Measurements from ENCODE around the gene ABLIM3. TPM values are rescaled to one million over a fixed set of nuclear protein-coding genes. Genes with fewer than 3 reads are reported as not detected.

The ABLIM3 gene
- total and polyA plus RNA-seq, 2 of the 8 experiments (the other 6 are each of a cell fraction or from before 2014, with no cell fraction given) = 0.36 to 0.56 TPM

DNA sequence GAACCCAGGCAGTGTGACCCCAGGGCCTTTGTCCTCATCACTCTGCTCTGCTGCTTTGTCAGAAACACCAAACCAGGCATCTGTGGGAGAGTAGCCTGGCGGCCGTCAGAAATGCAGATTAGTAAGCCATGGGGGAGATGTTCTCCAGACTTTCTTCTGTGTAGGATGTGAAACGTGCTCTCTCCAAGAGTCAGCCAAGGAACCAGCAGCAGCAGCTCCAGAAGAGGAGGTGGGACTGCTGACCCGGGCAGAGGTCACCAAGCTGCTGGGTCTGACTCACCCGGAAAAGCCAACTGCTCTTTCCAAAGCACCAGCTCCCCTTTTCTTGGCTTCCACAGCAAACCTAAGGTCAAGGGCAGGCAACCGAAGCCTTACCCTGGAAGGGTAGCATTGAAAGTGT, 14.4 kb upstream of the ABLIM3 start:
- Histone ChIP-seq H3K9me3 (ENCODE audit: insufficient read depth in 2 of 2, low read depth in 1 of 2, low read length in 1 of 2) (peaks cover 3 to 6% of the 10 kb centered on the region in 2 experiments; a peak in 1 of 4 replicates), H2BK12ac (ENCODE audit: low read depth, low read length) (no peak overlapping the region), H2BK20ac (ENCODE audit: low read length) (no peak overlapping the region), H4K20me1 (replicated peaks in 1 of 2; ENCODE audit: control insufficient read depth in 1 of 2, insufficient read depth in 2 of 2, low read length in 2 of 2) (no peaks in the 10 kb centered on the region), H3K56ac (replicated peaks; ENCODE audit: insufficient read length, low read depth, low read length) (no peak overlapping the region), H2BK5ac (ENCODE audit: low read depth, low read length) (no peak overlapping the region), H3K4me3 (ENCODE audit: extremely low read depth in 1 of 4, insufficient read depth in 2 of 4, low read depth in 3 of 4, low read length in 4 of 4) (no peak overlapping the region), H3K4me2 (ENCODE audit: insufficient read depth in 1 of 2, low read depth in 2 of 2, low read length in 2 of 2) (no peak overlapping the region), H3K79me2 (ENCODE audit: control insufficient read depth in 1 of 2, insufficient read depth in 2 of 2, low read length in 2 of 2) (no peaks in the 10 kb centered on the region), H3K23ac (ENCODE audit: insufficient read length) (no peak overlapping the region), H3K79me1 (ENCODE audit: low read depth, low read length) (no peaks in the 10 kb centered on the region), H3K4ac (replicated peaks; ENCODE audit: insufficient read length, low read depth, low read length) (no peak overlapping the region), H4K8ac (ENCODE audit: extremely low read depth, insufficient read depth, low read length) (no peak overlapping the region), H2BK120ac (replicated peaks; ENCODE audit: low read depth, low read length) (no peak overlapping the region), H2AFZ (ENCODE audit: low read length) (no peak overlapping the region), H4K5ac (ENCODE audit: insufficient read length, low read depth, low read length) (no peak overlapping the region), H3K18ac (ENCODE audit: extremely low read depth, low read length) (no peak overlapping the region), H3K27ac (ENCODE audit: low read depth, low read length) (no peak overlapping the region), H3K9ac (replicated peaks in 1 of 4; ENCODE audit: extremely low read depth in 1 of 4, low read depth in 3 of 4, low read length in 3 of 4) (no peak overlapping the region), H3K36me3 (ENCODE audit: control insufficient read depth in 2 of 4, insufficient read depth in 4 of 4, low read length in 3 of 4) (no peaks in the 10 kb centered on the region), H3K27me3 (replicated peaks in 1 of 4; ENCODE audit: control insufficient read depth in 3 of 4, extremely low read depth in 1 of 4, insufficient read depth in 3 of 4, low read length in 3 of 4) (no peaks in the 10 kb centered on the region), H3K23me2 (ENCODE audit: low read depth, low read length) (no peaks in the 10 kb centered on the region), H4K91ac (replicated peaks; ENCODE audit: insufficient read length, low read length) (no peak overlapping the region), H2BK15ac (ENCODE audit: low read length) (no peak overlapping the region), H3K4me1 (replicated peaks in 1 of 4; ENCODE audit: control insufficient read depth in 3 of 4, insufficient read depth in 4 of 4, low read length in 3 of 4) (peaks cover 0 to 9% (median 0%) of the 10 kb centered on the region in 4 experiments; a peak in 3 of 7 replicates), H2AK5ac (ENCODE audit: low read depth, low read length) (no peak overlapping the region), H3K14ac (ENCODE audit: insufficient read length) (no peak overlapping the region)
- WGBS, 2 experiments (ENCODE audit: extremely low coverage in 1 of 2, insufficient coverage in 1 of 2, insufficient read length in 1 of 2, insufficient replicate concordance in 2 of 2, low coverage in 1 of 2, low lambda C conversion rate in 2 of 2, missing lambda C conversion rate in 1 of 2) = 73% methylated on average over 6 of the region's 6 CpGs; no CpG with 5 or more reads in 1 of the 2 experiments
- no peak for DNase-seq (ENCODE audit: low read depth in 1 of 2, low spot score in 2 of 2)
- FAIRE-seq = no peak
- CTCF ChIA-PET (ENCODE audit: partially characterized antibody) = interaction anchor here (0.7 to 5.3 kb wide), 19 partner anchors 9 to 443 kb away, joined by 3 to 68 read pairs (median 4); no protein-coding TSS in a partner anchor
- POLR2A ChIA-PET (ENCODE audit: partially characterized antibody) = interaction anchor here (0.6 kb wide), 1 partner anchor 446 kb away, joined by 3 read pairs; no protein-coding TSS in a partner anchor
- TF ChIP-seq CHD1 (IDR thresholded peaks at IDR 0.05; ENCODE audit: low read depth, low read length) (no peak), RBBP5 (IDR thresholded peaks at IDR 0.05; ENCODE audit: borderline replicate concordance, low read depth, low read length) (no peak), RXRA (IDR thresholded peaks at IDR 0.05; ENCODE audit: insufficient read depth, low read depth, low read length) (no peak), SIX5 (IDR thresholded peaks at IDR 0.05; ENCODE audit: low read depth, low read length) (no peak), RAD21 (IDR thresholded peaks at IDR 0.05 in 1 of 2, conservative IDR thresholded peaks at IDR 0.05 in 1 of 2; ENCODE audit: low read depth in 2 of 2, low read length in 2 of 2) (no peak), SAP30 (IDR thresholded peaks at IDR 0.05; ENCODE audit: insufficient read depth, insufficient replicate concordance, low read length) (no peak), TCF12 (IDR thresholded peaks at IDR 0.05; ENCODE audit: low read depth, low read length) (no peak), BRCA1 (IDR thresholded peaks at IDR 0.05; ENCODE audit: low read depth, low read length) (no peak), CTCF (IDR thresholded peaks at IDR 0.05; ENCODE audit: control extremely low read depth in 1 of 3, insufficient read depth in 1 of 3, low read depth in 1 of 3, low read length in 3 of 3) (no peak)
- TF ChIP-seq, protein P1, sequence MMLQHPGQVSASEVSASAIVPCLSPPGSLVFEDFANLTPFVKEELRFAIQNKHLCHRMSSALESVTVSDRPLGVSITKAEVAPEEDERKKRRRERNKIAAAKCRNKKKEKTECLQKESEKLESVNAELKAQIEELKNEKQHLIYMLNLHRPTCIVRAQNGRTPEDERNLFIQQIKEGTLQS (IDR thresholded peaks at IDR 0.05; ENCODE audit: insufficient read depth, low read depth, low read length) = no peak
